Stimulated activated naive CD8-positive, alpha-beta T cell treated with anti-CD3 and anti-CD28 coated beads, Interleukin-15, Interleukin-2, amounts not matched to agents 100 U/mL and 50 U/mL, for 24 hours (primary cell): ENCODE measurements around the gene ANTXR2.
"Not testable (repeated sequence)": the region's sequence is repeated elsewhere in the genome, so short reads cannot be mapped to it uniquely, and the experiment has no call there.

Experiments
- ATAC-seq: fragments of 150-1000 bp; cut with Tn5 transposase; one replicate; pipeline ENCODE4 v1.10.0; 2021
- DNase-seq: peaks from one replicate; pipeline ENCODE4 v3.0.0; 2021

The ANTXR2 gene

DNA sequence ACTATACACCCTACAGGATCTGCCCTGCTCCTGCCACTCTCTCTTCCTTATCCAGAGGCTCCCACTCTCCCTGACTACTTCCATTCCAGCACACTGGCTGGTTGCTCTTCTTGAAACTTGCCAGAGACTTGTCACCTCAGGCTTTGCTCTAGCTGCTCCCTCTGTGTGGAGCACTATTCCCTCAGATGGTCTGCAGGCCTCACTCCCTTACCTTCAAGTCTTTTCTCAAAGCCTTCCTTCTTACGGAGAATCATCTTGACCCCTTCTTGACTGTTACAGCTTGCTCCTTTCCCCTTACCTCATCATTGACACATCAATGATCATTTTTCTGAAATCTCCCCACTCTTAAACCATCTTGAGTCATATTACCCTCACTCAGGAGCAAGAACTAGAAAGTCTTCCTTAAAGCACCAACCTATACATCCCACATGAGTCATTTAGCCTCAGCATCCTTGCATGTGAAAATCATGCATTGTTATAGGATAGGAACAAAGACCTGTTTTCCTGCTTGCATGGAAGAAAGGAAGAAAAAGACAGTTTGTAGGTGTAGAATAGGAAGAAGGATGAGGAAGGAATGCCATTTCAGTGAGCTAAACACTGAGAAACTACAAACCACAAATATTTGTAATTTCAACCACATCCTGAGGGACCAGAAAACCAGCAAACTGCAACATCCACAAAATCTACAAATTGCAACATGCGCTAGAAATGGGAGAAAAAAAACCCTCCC lies 55.7 kb downstream of the ANTXR2 start:
- DNase-seq (no peak), ATAC-seq (peak; percentile 78)

DNA sequence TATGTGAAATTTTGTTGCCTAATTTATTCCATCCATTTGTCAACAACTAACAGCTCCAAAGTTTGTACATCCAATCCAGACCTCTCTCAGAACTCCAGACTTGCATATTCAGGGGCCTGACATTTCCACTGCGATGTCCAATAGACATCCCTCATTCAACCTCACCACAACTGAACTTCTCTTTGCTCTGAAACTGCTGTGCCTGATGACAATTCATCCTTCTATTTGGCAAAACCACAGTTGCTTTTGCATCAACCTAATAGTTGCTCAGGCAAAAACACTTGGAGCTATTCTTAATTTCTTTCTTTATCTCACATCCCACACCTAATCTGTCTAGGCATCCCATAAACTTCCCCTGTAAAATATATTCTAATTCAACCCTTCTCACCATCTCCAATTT lies 56.5 kb downstream of the ANTXR2 start:
- no peak for ATAC-seq

DNA sequence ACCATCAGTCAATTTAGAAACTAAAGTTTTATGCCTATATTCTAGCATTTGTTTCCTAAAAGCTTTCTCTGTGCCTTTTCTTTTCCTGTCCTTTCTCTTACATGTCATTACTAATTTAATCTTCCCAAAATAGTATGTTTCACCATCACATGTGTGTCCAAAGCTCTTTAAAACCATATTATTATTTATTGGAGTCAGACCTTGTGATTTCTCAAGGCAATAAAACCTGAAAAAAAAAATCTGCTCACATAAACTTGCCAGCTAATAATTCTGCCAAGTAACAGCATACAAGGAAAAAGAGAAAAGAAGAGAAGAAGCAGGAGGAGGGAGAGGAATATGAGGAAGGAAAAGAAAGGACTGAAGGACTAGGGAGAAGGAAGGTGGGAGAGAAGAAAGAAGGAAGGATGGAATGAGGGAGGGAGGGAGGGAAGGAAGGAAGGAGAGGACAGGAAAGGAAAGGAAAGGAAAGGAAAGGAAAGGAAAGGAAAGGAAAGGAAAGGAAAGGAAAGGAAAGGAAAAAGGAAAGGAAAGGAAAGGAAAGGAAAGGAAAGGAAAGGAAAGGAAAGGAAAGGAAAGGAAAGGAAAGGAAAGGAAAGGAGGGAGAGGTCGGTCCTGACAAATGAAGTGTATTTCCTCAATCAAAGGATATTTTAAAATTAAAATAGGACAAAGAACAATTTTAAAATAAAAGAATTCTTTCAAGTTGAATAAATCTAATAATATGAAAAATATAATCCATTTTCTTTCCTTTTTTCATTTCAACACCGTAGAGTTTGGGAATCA lies 57.4 kb downstream of the ANTXR2 start:
- ATAC-seq (no peak), DNase-seq (no peak)

More for the DNA sequence above, 56.5 kb downstream of the ANTXR2 start:
- DNase-seq: no peak

DNA sequence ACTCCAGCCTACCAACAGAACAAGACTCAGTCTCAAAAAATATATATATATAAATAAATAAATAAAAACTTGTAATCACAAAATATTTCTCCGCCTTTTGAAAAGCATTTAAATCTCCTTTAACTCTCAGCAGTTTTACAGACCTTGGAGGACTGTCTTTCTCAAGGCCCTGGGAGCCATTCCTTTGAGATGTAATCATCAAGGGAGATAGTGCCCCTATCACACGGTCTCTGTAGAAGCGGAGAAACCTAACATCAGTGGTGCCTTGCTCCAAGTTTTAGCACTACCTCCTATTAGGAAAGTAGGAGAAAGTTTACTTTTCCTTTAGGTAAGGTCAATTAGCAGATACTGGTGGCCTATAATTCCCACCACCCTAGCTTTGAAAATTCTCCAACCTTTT lies 58.5 kb downstream of the ANTXR2 start:
- no peak for ATAC-seq
- no peak for DNase-seq

DNA sequence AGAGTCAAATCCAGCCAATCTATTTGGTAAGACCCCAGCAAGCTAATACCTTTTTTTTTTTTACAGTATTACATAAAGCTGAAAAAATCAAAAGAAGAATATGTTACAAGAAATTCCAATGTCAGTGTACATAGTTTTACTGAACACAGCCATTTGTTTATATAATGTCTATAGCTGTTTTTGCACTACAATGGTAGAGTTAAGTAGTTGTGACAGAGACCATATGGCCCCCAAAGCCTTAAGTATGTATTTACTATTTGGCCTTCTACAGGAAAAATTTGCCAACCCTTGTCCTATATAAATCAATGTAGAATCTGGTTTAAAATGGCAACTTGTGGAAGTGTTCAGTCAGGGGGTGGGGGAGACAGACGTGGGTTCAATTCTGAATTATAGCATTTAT lies 60.7 kb downstream of the ANTXR2 start:
- ATAC-seq: no peak

DNA sequence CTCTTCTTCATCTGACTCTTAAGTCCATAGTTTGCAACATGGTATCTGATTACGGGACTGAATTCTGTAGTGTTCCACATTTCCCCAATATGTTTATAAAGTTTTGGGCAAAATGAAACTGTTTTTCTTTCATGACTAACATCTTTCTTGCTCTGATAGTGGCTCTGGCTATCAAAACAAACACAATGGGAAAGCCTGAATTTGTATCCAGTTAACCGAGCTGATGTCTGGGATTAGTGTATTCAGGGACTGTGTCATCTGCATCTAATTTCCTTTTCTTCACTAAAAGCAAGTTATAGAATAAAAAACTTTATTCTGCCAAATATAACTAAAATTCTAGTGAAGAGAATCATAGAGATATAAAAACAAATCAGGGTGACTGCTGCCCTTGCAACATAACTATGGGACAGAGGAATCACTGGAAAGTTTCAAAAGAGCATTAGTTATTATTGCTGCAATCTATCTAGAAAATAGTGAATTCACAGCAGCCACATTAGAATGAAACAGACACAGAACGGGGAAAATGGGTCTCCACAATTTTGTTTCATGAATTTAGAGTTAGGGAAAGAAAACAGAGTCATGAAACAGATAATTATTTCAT lies 61.3 kb downstream of the ANTXR2 start:
- DNase-seq (no peak), ATAC-seq (no peak)

More for the DNA sequence above, 60.7 kb downstream of the ANTXR2 start:
- no peak for DNase-seq

DNA sequence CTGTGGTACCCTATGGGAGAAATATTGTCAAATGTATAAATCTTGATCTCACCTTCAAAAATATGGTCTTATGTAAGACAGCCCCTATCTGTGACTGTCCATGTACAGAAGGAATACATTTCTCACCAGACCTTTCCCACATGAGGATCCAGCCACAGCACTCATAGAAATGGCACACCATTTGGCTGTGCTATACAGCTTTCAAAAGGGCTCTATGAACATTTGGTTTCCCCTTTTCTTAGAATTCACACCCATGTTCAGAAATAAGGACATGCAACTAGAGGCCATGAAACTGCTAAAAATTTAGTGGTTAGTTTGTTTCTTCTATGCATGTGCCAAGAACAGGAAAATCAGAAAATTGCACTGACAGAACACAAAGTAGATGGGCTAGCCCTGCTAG lies 62.7 kb downstream of the ANTXR2 start:
- no peak for DNase-seq
- ATAC-seq: no peak

DNA sequence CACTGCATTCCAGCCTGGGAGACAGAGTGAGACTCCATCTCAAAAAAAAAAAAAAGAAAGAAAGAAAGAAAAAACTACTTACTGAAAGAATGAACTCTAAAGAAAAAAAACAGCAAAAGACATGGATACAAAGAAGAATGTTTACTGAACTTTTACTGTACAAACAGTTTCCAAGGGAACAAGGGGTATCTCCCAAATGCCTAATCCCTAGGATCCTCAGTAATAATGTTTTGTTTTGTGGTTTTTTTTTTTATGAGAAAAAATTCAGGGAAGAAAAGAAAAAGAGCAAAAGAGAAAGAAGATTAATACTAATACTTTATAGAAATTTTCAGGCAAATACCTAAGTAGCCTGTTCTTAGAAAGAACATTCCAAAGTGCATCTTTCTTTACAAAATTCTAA lies 63.2 kb downstream of the ANTXR2 start:
- ATAC-seq: no peak

GRCh38 chr4:80008971-80009370 lies 64.1 kb downstream of the ANTXR2 start:
- DNase-seq: no peak
- no peak for ATAC-seq

More for the DNA sequence above, 63.2 kb downstream of the ANTXR2 start:
- DNase-seq: no peak

GRCh38 chr4:80008351-80008750 lies 64.7 kb downstream of the ANTXR2 start:
- DNase-seq (no peak), ATAC-seq (no peak)

GRCh38 chr4:80007745-80008149 lies 65.3 kb downstream of the ANTXR2 start:
- DNase-seq (no peak), ATAC-seq (peak; percentile 75)

DNA sequence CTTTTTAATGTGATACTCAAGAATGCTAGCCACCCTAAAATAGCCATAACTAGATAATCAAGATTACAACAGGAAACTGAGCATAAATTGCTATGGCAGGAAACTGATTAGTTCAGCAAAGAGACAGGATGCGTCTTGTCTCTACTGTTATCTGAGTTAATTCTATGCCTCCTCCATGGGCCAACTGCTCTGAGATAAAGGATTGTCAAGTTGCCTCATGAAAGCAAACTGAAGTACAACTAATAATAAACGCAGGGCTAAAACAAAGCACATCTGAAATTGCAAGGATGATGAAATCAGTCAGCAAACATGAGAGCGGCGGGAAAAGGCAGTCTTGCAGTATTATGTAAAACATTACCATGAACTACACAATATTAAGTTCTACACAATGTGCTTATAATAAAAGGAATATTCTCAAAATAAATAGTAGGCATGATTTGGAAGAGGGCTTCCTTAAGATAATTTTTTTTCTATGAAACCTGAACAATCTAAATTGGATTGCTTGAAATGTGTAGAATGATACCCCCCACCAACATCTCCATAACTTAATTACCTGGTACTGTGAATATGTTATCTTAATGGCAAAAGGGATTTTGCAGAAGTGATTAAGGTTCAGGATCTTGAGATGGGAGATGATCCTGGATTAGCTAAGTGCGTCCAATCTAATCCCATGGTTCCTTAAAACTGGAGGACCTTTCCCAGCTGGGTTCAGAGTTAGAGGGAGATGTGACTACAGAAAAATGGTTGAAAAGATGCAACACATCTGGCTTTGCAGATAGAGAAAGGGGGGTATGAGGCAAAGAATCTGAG lies 65.9 kb downstream of the ANTXR2 start:
- DNase-seq (no peak), ATAC-seq (no peak)

DNA sequence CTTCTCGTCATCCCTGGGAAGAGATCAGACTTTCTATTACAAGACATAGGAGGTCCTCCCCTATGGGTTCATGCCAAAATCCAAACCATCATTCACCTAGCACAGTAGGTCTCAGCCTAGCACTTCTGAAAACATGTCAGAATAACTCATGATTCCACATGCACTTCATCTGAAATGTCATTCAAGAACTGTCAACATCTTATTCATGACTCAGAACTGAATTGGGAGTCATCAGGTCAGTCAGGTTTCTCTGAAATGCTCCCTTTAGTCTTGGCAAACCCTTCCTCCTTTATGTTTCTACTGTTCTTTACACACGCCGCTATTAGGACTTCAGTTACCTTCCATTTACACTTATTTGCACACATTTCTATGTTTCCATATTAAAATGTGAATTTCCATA lies 67.2 kb downstream of the ANTXR2 start:
- no peak for DNase-seq
- ATAC-seq: peak; percentile 84

- no peak for ATAC-seq
- DNase-seq: no peak
Measured at GRCh38 chr4:80004319-80004718, 68.7 kb downstream of the ANTXR2 start.

DNA sequence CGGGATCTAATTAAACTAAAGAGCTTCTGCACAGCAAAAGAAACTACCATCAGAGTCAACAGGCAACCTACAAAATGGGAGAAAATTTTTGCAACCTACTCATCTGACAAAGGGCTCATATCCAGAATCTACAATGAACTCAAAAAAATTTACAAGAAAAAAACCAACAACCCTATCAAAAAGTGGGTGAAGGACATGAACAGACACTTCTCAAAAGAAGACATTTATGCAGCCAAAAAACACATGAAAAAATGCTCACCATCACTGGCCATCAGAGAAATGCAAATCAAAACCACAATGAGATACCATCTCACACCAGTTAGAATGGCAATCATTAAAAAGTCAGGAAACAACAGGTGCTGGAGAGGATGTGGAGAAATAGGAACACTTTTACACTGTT lies 70.5 kb downstream of the ANTXR2 start:
- not testable (repeated sequence) for ATAC-seq, DNase-seq

- not testable (repeated sequence) for DNase-seq, ATAC-seq
Measured at GRCh38 chr4:79999048-79999447, 74.0 kb downstream of the ANTXR2 start.

DNA sequence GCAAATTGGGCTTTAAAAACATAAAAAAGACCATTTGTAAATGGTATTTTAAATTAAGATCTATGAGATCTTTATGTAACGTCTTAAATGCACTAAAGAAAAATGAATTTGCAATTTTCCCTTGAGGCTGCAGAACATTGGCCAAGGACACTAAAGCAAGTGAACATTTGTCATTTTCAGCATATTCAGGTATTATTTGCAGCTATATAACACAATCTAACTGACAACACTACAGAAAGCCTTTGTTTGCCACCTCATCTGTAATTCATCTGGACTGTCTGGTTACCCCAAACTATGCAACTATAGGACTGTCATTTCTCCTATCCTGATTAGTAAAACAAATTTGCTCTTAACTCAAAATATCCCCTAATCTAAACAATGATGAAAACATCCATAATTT lies 74.8 kb downstream of the ANTXR2 start:
- no peak for ATAC-seq

DNA sequence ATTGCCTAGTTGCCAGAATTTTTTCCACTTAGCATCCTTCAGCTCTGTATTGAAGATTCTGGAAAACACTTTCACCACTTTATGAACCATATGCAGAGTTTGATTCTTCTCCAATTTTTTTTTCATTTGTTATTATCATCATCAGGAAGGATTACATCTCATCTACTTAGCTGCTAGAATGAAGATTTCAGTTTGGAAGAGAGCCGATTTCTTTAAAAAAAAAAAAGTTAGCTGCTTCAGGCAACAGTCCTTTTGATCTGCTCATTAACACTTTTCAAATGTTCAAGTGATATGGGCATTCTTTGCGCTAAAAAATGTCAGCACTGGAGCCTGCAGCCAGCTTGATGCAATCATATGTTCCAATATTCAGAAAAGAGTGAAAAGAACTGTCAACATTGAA lies 76.2 kb downstream of the ANTXR2 start:
- ATAC-seq: no peak
- DNase-seq: no peak

More for the DNA sequence above, 74.8 kb downstream of the ANTXR2 start:
- no peak for DNase-seq

GRCh38 chr4:79993476-79993875 lies 79.6 kb downstream of the ANTXR2 start:
- no peak for DNase-seq
- no peak for ATAC-seq

- DNase-seq (no peak), ATAC-seq (no peak)
Measured at GRCh38 chr4:79991601-79992000, 81.4 kb downstream of the ANTXR2 start.

- DNase-seq, ATAC-seq: not testable (repeated sequence)
Measured at GRCh38 chr4:79991100-79991499, 81.9 kb downstream of the ANTXR2 start.

DNA sequence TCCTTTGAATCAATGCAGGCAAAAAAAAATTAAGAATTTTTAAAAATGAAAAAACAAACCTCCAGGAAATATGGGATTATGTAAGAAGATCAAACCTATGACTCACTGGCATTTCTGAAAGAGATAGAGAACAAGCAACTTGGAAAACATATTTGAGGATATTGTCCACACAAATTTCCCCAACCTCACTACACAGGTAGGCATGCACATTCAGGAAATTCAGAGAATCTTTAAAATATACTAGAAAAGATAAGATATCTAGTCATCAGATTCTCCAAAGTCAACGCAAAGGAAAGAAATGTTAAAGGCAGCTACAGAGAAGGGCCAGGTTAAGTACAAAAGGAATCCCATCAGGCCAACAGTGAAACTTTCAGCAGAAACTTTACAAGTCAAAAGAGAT lies 85.6 kb downstream of the ANTXR2 start:
- no peak for DNase-seq
- ATAC-seq: no peak
